HL-60/S4 treated with phorbol 12-myristate 13-acetate at 8.2 ng/mL for 4 days and 3 days (cell line): Measurements from ENCODE around the gene HSBP1L1.

ENCODE experiments used
- in situ Hi-C: fragments of 300-500 bp; cut with MboI; formaldehyde crosslinking; loops from 2 replicates; pipeline ENCODE4 v1.15.0; 2022; ENCODE audit warnings: low sequenced_read_pairs

The HSBP1L1 gene

DNA sequence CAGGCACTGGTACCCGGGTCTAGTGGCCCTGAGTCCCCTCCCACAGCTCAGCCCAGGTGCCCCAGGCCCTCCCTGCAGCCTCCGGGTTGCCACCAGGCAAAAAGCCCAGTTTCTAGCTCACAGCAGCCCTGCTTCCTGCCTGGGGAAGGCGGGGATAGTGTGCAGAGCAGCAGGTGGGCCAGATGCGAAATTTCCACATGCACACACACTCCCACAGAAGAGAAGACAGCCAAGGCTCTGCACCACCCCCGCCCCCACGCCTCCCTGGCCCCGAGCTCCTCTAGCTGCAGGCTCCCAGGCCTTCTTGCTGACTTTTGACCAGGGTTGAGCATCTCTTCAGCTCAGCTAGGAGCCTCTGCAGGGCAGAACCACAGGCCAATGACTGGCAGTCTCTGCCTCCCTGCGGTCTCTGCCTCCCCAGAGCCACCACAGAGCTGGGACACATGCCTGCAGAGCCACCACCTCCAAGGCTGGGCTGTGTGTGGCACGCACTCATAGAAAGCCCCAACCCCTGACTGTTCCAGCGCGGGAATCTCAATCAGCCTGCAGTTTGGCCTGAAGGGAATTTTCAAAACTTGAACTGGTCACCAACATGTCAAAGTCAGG is 20.2 kb upstream of the HSBP1L1 start:
- in situ Hi-C loops, result no loop called here

DNA sequence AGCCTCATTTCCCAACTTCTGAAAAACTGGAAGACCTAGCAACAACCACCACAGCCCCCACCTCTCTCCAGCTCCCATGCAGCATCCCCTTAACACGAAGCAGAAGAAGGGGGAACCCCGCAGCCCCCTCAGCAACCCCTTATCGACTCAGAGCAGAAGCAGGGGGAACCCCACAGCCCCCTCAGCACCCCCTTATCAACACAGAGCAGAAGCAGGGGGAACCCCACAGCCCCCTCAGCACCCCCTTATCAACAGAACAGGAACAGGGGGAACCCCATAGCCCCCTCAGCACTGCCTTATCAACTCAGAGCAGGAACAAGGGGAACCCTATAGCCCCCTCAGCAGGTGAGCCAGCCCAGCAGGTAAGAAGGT is 19.7 kb upstream of the HSBP1L1 start:
- in situ Hi-C loops, result no loop called here

DNA sequence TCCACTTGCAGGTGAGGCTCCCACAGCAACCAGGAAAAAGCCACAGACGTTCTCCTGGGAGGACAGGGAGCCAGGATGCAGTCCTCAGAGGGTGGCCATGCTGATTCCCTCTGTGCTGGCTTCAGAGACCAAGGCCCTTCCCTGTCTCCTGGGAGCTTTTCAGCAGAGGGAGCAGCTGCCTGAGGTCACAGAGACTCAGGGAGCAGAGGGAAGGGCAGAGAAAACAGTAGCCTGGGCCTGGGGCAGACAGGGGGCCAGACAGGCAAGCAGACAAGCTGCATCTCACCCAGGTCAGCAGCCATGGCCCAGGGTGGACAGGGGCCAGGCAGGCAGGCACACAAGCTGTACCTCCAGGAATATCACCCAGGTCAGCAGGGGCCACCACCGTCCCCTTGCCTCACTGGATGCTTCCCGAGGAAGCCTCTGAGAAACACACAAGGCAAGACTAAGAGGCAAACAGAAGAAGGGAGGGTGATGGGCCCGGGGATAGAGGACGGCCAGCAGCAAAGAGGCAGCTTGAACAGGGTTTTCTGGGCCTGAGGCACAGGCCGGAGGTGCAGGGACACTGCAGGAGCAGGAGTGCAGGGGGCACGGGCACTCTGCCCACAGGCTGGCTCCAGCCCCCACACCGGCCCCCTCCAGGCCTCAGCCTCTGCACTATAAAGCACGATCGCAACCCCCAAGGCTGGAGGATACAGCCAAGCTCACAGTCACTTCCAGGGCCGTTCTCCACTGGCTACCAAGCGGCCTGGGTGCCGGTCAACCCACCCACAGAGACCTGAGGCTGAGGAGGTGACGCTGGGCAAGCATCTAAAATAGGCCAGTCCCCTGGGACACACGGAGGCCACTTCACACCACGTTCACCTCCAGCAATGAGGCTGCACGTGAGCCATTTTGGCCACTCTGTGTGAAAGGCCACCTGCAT is 19.1 kb upstream of the HSBP1L1 start:
- in situ Hi-C loops, result no loop called here

GRCh38 chr18:79947054-79947755 is 17.2 kb upstream of the HSBP1L1 start:
- in situ Hi-C loops, result no loop called here

- in situ Hi-C loops, result no loop called here
These were observed 16.4 kb upstream of the HSBP1L1 start for GRCh38 chr18:79947881-79948610.

DNA sequence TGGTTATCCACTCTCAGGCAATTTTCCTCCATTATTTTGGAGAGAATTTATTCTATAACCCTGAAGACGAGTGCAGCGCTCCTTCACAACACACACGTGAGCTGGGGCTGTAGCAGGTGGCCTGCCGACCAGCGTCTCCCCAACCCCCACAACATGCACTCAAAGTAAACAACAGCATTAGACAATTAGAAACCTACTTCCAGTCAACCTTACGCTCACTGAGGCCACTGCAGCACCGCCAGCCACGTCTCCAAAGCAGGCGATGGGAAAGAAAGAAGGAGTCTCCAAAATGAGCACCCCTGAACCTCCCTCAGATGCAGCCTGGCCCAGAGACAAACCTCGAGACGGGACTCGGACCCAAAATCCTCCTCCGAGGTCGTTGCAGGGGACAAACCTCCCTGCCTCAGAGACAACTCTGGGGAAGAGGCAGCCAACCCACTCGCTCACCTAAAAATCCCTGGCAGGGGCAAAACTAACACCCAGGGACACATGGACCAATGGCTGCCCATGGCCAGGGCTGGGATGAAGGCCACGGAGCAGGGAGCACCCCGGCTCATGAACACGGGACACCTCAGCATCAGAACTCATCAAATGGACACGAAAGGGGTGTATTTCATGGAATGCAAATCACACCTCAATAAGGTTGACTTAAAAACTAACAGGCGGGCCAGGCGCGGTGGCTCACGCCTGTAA is 15.6 kb upstream of the HSBP1L1 start:
- in situ Hi-C loops, result no loop called here

GRCh38 chr18:79949697-79950487 is 14.6 kb upstream of the HSBP1L1 start:
- in situ Hi-C loops, result no loop called here

- in situ Hi-C loops, result no loop called here
These were observed 13.7 kb upstream of the HSBP1L1 start for GRCh38 chr18:79950515-79951341.

- in situ Hi-C loops, result no loop called here
These were observed 12.6 kb upstream of the HSBP1L1 start, which contains the start of gene SLC66A2 for GRCh38 chr18:79951545-79952455. SLC66A2 (minus strand) TSS chr18:79951653; CDS start chr18:79950926, 727 bp downstream.

DNA sequence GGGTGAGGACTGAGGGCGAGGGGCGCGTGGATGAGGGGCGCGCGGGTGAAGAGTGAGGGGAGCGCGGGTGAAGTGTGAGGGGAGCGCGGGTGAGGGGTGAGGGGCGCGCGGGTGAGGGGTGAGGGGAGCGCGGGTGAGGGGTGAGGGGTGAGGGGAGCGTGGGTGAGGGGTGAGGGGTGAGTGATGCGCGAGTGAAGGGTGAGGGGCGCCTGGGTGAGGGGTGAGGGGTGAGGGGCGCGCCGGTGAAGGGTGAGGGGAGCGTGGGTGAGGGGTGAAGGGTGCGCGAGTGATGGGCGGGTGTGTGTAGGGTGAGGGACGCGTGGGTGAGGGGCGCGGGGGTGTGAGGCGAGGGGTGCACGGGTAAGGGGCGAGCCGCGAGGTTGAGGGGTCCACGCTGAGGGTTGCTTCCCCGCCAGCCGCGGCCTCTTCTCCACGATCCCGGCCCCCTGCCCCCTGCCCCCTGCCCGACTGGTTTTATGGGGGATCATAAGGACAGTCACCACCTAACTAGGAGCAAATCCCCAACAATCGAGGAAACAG is 11.9 kb upstream of the HSBP1L1 start:
- in situ Hi-C loops, result no loop called here

GRCh38 chr18:79952996-79953559 is 11.4 kb upstream of the HSBP1L1 start:
- in situ Hi-C loops, result no loop called here

DNA sequence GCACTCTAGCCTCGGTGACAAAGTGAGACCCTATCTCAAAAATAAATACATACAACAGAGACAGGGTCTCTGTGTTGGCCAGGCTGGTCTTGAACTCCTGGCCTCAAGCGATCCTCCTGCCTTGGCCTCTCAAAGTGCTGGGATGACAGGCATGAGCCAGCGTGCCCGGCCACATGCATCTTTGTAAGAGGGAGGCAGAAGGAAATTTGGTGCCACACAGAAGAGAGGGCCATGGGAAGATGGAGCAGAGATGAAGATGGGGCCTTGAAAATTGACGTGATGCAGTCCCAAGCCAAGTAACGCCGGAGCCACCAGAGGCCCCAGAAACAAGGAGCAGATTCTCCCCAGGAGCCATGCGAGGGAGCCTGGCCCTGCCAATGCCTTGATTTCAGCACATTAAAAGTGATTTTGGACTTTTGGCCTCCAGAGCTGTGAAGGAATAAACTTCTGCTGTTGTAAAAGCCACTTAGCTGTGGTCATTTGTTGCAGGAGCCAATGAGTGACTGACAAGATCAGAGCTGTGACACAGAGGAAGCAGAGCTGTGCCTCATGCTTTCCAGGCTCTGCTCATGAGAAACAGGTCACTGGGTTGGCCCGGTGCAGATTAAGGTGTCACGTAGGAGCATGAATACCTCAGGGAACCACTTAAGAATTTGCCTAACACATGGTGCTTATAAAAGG is 10.3 kb upstream of the HSBP1L1 start:
- in situ Hi-C loops, result no loop called here

DNA sequence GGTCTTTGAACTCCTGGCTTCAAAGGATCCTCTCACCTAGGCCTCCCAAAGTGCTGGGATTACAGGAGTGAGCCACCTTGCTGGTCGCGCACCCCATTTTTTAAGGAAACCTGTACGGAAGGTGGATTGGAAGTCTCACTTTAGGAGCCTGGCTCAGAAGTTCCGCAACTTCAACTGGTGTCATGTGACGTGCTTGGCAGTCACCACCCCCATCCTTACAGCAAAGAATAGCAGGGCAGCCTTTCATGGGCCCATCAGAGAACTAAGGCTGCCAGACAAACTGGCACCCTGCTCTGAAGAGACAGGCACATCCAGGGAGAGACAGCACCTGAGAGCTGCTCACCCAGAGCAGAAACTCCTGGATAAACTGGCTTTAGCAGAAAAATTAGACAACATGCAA is 9.7 kb upstream of the HSBP1L1 start:
- in situ Hi-C loops, result no loop called here

GRCh38 chr18:79955302-79956075 is 9.0 kb upstream of the HSBP1L1 start:
- in situ Hi-C loops, result no loop called here

DNA sequence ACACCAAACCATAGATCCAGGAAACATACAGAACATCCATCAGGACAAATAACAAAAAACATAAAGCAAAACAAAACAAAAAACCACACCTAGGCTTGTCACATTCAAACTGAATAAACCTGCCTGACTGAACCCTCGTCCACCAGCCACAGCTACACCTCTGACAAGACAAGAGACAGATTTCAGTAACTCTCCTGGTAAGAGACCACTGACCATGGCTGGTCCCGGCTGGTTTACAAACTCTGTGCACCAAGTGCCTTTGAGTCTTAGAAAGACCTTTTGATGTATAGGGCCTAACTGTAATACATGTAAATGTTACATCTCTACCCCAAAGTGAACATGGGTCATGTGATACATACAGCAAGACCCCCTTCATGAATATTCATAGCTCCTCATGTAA is 8.2 kb upstream of the HSBP1L1 start:
- in situ Hi-C loops, result no loop called here

- in situ Hi-C loops, result no loop called here
These were observed 5.5 kb upstream of the HSBP1L1 start for GRCh38 chr18:79958981-79959380.
